ENCODE data around the gene STX11.

Gene STX11

GRCh38 chr6:144197919-144198318, 47.6 kb downstream of the STX11 start:
- H3K9me3 ChIP-seq (ENCODE audit: control insufficient read depth, low read length): no peaks in the 10 kb centered on the region
- no peaks in the 10 kb centered on the region for H3K4me1 ChIP-seq (ENCODE audit: control insufficient read depth, insufficient read depth, low read length)
- H3K36me3 ChIP-seq (ENCODE audit: control insufficient read depth, insufficient read depth, low read length): no peaks in the 10 kb centered on the region
- WGBS, 2 experiments: 92 to 95% methylated on average over 3 of the region's 3 CpGs
- no peak overlapping the region for H3K4me3 ChIP-seq (ENCODE audit: insufficient read depth, low read depth, low read length)
- no peak overlapping the region for H3K27ac ChIP-seq (ENCODE audit: insufficient read depth, low read depth, low read length, poor library complexity, severe bottlenecking)
- H3K27me3 ChIP-seq (ENCODE audit: control insufficient read depth, insufficient read depth, low read length, poor library complexity, severe bottlenecking): no peaks in the 10 kb centered on the region

GRCh38 chr6:144202879-144203468, 52.7 kb downstream of the STX11 start:
- H3K4me1 ChIP-seq (ENCODE audit: control insufficient read depth, insufficient read depth, low read length): no peaks in the 10 kb centered on the region
- WGBS, 2 experiments: 91 to 97% methylated on average over 3 of the region's 3 CpGs
- no peak overlapping the region for H3K27ac ChIP-seq (ENCODE audit: insufficient read depth, low read depth, low read length, poor library complexity, severe bottlenecking)
- no peaks in the 10 kb centered on the region for H3K9me3 ChIP-seq (ENCODE audit: control insufficient read depth, low read length)
- no peak overlapping the region for H3K4me3 ChIP-seq (ENCODE audit: insufficient read depth, low read depth, low read length)
- H3K36me3 ChIP-seq (ENCODE audit: control insufficient read depth, insufficient read depth, low read length): no peaks in the 10 kb centered on the region
- H3K27me3 ChIP-seq (ENCODE audit: control insufficient read depth, insufficient read depth, low read length, poor library complexity, severe bottlenecking): no peaks in the 10 kb centered on the region

DNA sequence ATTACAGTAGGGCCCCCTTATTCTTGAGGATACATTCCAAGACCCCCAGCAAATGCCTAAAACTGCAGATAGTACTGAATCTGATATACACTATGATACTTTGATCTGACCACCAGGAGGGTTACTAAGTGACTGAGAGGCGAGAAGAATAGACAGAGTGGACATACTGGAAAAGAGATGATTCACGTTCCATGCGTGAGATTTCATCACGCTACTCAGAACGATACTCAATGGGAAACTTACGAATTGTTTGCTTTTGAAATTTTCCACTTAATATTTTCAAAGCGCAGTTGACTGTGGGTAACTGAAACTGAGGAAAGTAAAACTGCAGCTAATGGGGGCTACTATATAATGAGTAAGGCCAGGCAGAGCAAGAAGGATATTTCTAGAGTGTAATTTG, 60.8 kb downstream of the STX11 start:
- Histone ChIP-seq H3K4me3 (ENCODE audit: insufficient read depth, low read depth, low read length) (no peak overlapping the region), H3K27ac (ENCODE audit: insufficient read depth, low read depth, low read length, poor library complexity, severe bottlenecking) (no peak overlapping the region), H3K9me3 (ENCODE audit: control insufficient read depth, low read length) (no peaks in the 10 kb centered on the region), H3K4me1 (ENCODE audit: control insufficient read depth, insufficient read depth, low read length) (no peaks in the 10 kb centered on the region), H3K27me3 (ENCODE audit: control insufficient read depth, insufficient read depth, low read length, poor library complexity, severe bottlenecking) (no peaks in the 10 kb centered on the region), H3K36me3 (ENCODE audit: control insufficient read depth, insufficient read depth, low read length) (no peaks in the 10 kb centered on the region)
- 95 to 96% methylated on average over 7 of the region's 7 CpGs for WGBS, 2 experiments

DNA sequence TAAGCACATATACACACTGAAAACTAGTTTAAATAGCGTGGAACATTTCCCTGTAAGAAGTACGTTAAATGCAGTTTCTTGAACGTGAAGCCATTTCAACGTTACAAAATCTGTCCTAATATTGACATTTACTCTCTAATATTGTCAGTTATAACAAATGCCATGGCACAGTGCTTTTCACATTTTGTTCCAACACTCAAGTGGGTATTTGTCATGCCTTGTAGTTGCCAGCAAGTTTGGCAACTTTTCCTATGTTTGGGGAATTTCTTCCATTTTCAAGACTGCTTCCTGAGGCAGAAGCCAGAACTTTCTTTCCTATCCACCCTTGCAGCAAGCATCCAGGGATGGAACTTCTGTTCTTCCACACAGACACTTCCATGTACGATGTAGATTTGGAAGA, 63.0 kb downstream of the STX11 start:
- H3K4me1 ChIP-seq (ENCODE audit: control insufficient read depth, insufficient read depth, low read length): no peaks in the 10 kb centered on the region
- H3K4me3 ChIP-seq (ENCODE audit: insufficient read depth, low read depth, low read length): no peak overlapping the region
- no peak overlapping the region for H3K27ac ChIP-seq (ENCODE audit: insufficient read depth, low read depth, low read length, poor library complexity, severe bottlenecking)
- WGBS, 2 experiments: 93 to 95% methylated on average over 5 of the region's 5 CpGs
- H3K9me3 ChIP-seq (ENCODE audit: control insufficient read depth, low read length): no peaks in the 10 kb centered on the region
- H3K36me3 ChIP-seq (ENCODE audit: control insufficient read depth, insufficient read depth, low read length): no peaks in the 10 kb centered on the region
- H3K27me3 ChIP-seq (ENCODE audit: control insufficient read depth, insufficient read depth, low read length, poor library complexity, severe bottlenecking): no peaks in the 10 kb centered on the region

DNA sequence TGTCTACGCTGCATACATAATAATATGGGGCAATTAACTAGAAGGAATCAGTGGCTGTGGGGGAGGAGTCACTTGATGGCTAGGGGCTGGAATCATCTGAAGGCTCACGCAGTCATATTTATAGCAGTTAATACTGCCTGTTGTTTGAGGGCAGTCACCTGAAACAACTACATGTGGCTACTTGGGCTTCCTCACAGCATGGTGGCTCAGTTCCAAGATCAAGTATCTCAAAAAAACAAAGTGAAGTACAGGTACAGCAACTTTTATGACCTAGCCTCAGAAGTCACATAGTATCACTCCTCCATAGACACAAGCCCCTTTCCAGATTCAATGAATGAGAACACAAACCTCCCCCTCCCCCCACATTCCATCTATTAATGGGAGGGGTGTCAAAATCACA, 63.7 kb downstream of the STX11 start:
- WGBS, 2 experiments: 93 to 98% methylated on average over 2 of the region's 2 CpGs
- Histone ChIP-seq H3K4me1 (ENCODE audit: control insufficient read depth, insufficient read depth, low read length) (no peaks in the 10 kb centered on the region), H3K36me3 (ENCODE audit: control insufficient read depth, insufficient read depth, low read length) (no peaks in the 10 kb centered on the region)

DNA sequence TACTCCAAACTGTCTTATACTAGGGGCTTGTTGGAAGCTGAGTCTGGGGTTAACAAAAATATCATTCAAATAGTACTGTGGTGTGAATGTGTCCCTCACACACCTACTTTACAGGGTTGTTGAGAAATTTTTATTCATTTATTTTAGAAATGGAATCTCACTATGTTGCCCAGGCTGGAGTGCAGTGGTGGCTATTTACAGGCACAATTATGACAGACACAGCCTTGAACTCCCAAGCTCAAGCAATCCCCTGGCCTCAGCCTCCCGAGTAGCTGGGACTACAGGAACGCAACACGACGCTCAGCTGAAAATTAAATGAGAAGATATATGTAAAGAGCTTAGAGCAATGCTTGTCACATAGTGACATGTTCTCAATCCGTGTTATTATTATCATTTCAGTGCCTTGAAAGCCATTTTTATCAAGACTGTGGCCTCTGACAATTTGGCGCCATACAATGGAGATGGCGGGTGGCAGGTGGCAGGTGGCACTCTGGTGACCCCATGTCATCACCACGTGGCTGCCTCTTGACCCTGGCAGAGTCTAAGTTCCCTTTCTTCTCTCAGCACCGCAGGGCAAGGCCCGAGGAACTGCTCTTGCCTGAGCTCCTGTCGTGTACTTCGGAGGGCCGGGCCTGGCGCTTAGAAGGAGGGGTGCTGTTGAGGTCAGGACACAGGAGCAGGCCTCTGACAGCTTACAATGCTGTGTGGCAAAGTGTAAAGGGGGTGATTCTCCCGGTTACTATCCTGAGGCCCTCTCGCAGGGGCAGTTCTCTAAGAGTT, 64.5 kb downstream of the STX11 start:
- H3K4me3 ChIP-seq (ENCODE audit: insufficient read depth, low read depth, low read length): no peak overlapping the region
- H3K9me3 ChIP-seq (ENCODE audit: control insufficient read depth, low read length): no peaks in the 10 kb centered on the region
- no peaks in the 10 kb centered on the region for H3K36me3 ChIP-seq (ENCODE audit: control insufficient read depth, insufficient read depth, low read length)
- no peak overlapping the region for H3K27ac ChIP-seq (ENCODE audit: insufficient read depth, low read depth, low read length, poor library complexity, severe bottlenecking)
- H3K4me1 ChIP-seq (ENCODE audit: control insufficient read depth, insufficient read depth, low read length): no peaks in the 10 kb centered on the region
- 94 to 95% methylated on average over 16 of the region's 16 CpGs for WGBS, 2 experiments
- H3K27me3 ChIP-seq (ENCODE audit: control insufficient read depth, insufficient read depth, low read length, poor library complexity, severe bottlenecking): no peaks in the 10 kb centered on the region

More for the DNA sequence above, 63.7 kb downstream of the STX11 start:
- no peaks in the 10 kb centered on the region for H3K9me3 ChIP-seq (ENCODE audit: control insufficient read depth, low read length)
- no peak overlapping the region for H3K4me3 ChIP-seq (ENCODE audit: insufficient read depth, low read depth, low read length)
- H3K27ac ChIP-seq (ENCODE audit: insufficient read depth, low read depth, low read length, poor library complexity, severe bottlenecking): no peak overlapping the region
- no peaks in the 10 kb centered on the region for H3K27me3 ChIP-seq (ENCODE audit: control insufficient read depth, insufficient read depth, low read length, poor library complexity, severe bottlenecking)

DNA sequence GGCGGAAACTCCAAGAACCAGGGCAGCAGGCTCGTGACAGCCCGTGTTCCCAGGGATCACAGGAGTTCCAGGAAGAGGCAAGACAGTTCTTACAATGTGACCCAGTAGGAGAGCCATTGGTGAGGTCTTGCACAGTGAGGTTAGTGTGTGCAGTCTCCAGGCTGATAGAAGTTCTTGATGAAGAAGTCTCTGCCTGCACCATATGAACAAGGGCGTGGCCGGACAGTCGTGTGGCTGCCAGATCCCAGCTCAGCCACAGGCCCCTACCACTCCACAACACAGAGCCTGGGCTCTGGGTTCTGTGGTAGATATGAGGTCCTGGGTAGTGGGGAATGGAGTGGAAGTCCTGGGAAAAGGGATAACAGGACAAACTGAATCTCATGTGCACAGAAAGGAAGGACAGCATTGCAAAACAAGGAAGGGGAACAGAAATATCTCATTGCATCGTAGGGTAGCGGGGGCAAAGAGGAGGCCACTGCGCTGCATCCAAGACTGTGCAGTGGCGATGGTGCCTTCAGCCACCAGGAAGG, 65.2 kb downstream of the STX11 start:
- Histone ChIP-seq H3K27me3 (ENCODE audit: control insufficient read depth, insufficient read depth, low read length, poor library complexity, severe bottlenecking) (no peaks in the 10 kb centered on the region), H3K4me3 (ENCODE audit: insufficient read depth, low read depth, low read length) (peak overlapping the region; percentile 59), H3K36me3 (ENCODE audit: control insufficient read depth, insufficient read depth, low read length) (no peaks in the 10 kb centered on the region), H3K4me1 (ENCODE audit: control insufficient read depth, insufficient read depth, low read length) (no peaks in the 10 kb centered on the region), H3K27ac (ENCODE audit: insufficient read depth, low read depth, low read length, poor library complexity, severe bottlenecking) (peak overlapping the region; percentile 79), H3K9me3 (ENCODE audit: control insufficient read depth, low read length) (no peaks in the 10 kb centered on the region)
- WGBS, 2 experiments: 71 to 77% methylated on average over 7 to 10 of the region's 10 CpGs

- Histone ChIP-seq H3K36me3 (ENCODE audit: control insufficient read depth, insufficient read depth, low read length) (no peaks in the 10 kb centered on the region), H3K27me3 (ENCODE audit: control insufficient read depth, insufficient read depth, low read length, poor library complexity, severe bottlenecking) (no peaks in the 10 kb centered on the region), H3K27ac (ENCODE audit: insufficient read depth, low read depth, low read length, poor library complexity, severe bottlenecking) (peak overlapping the region; percentile 79), H3K4me1 (ENCODE audit: control insufficient read depth, insufficient read depth, low read length) (no peaks in the 10 kb centered on the region), H3K4me3 (ENCODE audit: insufficient read depth, low read depth, low read length) (peak overlapping the region; percentile 59), H3K9me3 (ENCODE audit: control insufficient read depth, low read length) (no peaks in the 10 kb centered on the region)
- 1 to 2% methylated on average over 61 of the region's 61 CpGs for WGBS, 2 experiments
These were observed 65.8 kb downstream of the STX11 start for GRCh38 chr6:144215932-144216667.

- Histone ChIP-seq H3K4me1 (ENCODE audit: control insufficient read depth, insufficient read depth, low read length) (no peaks in the 10 kb centered on the region), H3K36me3 (ENCODE audit: control insufficient read depth, insufficient read depth, low read length) (no peaks in the 10 kb centered on the region), H3K4me3 (ENCODE audit: insufficient read depth, low read depth, low read length) (peak overlapping the region; percentile 59), H3K9me3 (ENCODE audit: control insufficient read depth, low read length) (no peaks in the 10 kb centered on the region), H3K27me3 (ENCODE audit: control insufficient read depth, insufficient read depth, low read length, poor library complexity, severe bottlenecking) (no peaks in the 10 kb centered on the region), H3K27ac (ENCODE audit: insufficient read depth, low read depth, low read length, poor library complexity, severe bottlenecking) (no peak overlapping the region)
- WGBS, 2 experiments: 17% methylated on average over 18 of the region's 18 CpGs
These were observed 66.4 kb downstream of the STX11 start for GRCh38 chr6:144216668-144217218.

DNA sequence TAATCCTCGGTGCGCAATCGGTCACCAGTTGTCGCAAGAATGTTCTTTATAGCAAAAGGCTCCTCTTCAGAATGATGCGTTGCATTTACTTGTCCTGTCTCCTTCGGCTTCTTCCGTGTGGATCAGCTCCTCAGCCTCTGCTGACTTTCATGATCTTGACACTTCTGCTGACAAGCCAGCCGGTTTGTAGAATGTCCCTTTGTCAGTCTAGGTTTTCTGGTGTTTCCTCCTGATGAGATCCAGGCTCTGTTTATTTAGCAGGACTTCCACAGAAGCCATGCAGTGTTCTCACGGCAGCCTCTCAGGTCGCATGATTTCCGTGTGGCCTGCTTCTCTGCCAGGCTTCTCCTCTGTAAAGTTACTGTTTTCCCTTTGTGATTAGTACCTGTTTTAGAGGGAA, 66.9 kb downstream of the STX11 start:
- 89 to 90% methylated on average over 11 of the region's 11 CpGs for WGBS, 2 experiments

More for the DNA sequence above, 66.9 kb downstream of the STX11 start:
- Histone ChIP-seq H3K9me3 (ENCODE audit: control insufficient read depth, low read length) (no peaks in the 10 kb centered on the region), H3K4me3 (ENCODE audit: insufficient read depth, low read depth, low read length) (no peak overlapping the region), H3K27me3 (ENCODE audit: control insufficient read depth, insufficient read depth, low read length, poor library complexity, severe bottlenecking) (no peaks in the 10 kb centered on the region), H3K27ac (ENCODE audit: insufficient read depth, low read depth, low read length, poor library complexity, severe bottlenecking) (no peak overlapping the region), H3K36me3 (ENCODE audit: control insufficient read depth, insufficient read depth, low read length) (no peaks in the 10 kb centered on the region), H3K4me1 (ENCODE audit: control insufficient read depth, insufficient read depth, low read length) (no peaks in the 10 kb centered on the region)

Data from ectodermal cell (in vitro differentiated cells).